ENCODE data around the gene RASAL2.

- no peak for TF ChIP-seq CTCF (IDR thresholded peaks at IDR 0.05)
- no peak for TF ChIP-seq ZFX (IDR thresholded peaks at IDR 0.05; ENCODE audit: borderline replicate concordance)
Observed at GRCh38 chr1:178330153-178330552, 236.2 kb downstream of the RASAL2 start.

Data from 22Rv1 (cell line).